Measurements from ENCODE around the gene CCDC82.

Gene CCDC82

DNA sequence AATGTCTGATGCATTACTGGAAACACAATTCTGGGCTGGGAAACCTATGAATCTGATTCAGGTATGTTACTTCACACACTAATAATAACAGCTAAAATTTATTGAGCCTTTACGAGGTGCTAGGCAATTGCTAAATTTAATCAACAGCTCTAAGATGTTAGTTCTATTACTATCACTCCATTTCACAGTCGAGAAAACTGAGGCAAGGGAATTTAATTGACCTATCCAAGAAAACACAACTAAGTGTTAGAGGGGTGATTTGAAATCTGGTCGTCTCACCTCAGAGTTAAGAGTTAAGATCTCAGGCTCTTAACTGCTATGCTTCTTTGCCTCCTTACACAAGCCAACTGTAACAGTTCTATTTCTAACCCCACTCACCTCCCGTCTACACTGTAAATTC lies 55.5 kb downstream of the CCDC82 start:
- TF ChIP-seq, protein P1, sequence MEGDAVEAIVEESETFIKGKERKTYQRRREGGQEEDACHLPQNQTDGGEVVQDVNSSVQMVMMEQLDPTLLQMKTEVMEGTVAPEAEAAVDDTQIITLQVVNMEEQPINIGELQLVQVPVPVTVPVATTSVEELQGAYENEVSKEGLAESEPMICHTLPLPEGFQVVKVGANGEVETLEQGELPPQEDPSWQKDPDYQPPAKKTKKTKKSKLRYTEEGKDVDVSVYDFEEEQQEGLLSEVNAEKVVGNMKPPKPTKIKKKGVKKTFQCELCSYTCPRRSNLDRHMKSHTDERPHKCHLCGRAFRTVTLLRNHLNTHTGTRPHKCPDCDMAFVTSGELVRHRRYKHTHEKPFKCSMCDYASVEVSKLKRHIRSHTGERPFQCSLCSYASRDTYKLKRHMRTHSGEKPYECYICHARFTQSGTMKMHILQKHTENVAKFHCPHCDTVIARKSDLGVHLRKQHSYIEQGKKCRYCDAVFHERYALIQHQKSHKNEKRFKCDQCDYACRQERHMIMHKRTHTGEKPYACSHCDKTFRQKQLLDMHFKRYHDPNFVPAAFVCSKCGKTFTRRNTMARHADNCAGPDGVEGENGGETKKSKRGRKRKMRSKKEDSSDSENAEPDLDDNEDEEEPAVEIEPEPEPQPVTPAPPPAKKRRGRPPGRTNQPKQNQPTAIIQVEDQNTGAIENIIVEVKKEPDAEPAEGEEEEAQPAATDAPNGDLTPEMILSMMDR (IDR thresholded peaks at IDR 0.05; ENCODE audit: low read depth, low read length), result no peak
- DNase-seq (ENCODE audit: extremely low read depth, low read depth), result no peak

DNA sequence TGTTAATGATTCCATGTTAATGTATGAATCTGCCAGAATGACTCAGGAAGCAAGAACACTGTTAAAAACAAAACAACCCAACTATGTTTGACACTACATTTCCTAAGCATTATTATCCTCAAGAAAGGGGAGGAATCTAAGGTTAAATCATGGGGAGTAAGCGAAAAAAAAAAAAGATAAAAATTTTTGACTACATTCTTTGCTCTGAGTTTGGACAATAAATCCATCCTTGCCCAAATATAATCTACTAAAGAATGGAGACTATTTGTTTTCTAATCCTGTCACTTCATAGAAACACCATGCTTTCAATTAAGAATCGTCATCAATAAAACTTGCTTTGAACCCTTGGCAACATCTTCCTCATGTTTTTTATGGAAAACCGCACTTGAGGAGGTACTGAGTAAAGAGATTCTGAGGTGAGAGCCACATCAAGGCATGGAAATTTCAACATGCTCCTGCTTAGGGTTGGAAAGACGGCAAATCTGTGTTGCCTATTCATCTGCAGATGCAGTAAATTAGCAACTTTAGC lies 56.5 kb downstream of the CCDC82 start:
- DNase-seq (ENCODE audit: extremely low read depth, low read depth), result no peak
- TF ChIP-seq, protein P1 (IDR thresholded peaks at IDR 0.05; ENCODE audit: low read depth, low read length), result no peak

DNA sequence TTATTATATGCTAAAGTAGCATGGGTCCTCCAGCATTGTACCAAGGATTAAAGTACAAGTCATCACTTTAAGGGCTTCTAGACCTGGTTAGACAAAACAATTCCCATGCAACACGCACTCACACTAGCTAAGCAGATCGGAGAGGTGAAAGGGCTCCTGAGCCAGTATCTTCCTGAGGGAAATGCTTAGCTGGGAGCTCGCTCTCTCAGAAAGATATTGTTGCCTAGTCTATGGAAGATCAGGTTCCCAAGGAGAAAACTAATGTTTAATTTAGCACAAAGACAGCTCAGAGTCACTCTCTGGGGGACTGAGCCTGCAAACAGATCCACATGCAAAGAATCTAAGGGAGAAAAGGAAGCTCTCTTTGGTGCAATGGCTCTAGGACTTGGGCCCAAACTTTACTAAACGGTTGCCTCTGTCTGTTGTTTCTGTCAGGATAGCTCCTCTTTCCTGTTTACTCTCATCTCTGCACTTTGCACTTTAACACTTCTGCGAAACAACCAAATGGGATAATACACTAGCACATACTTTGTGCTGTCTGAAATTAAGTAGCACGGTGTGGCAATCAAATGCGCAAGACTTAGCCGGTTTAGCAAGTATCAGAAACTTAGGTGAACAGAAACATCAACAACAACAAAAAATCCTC lies 57.5 kb downstream of the CCDC82 start:
- no peak for DNase-seq (ENCODE audit: extremely low read depth, low read depth)
- TF ChIP-seq, protein P1 (IDR thresholded peaks at IDR 0.05; ENCODE audit: low read depth, low read length), result no peak

DNA sequence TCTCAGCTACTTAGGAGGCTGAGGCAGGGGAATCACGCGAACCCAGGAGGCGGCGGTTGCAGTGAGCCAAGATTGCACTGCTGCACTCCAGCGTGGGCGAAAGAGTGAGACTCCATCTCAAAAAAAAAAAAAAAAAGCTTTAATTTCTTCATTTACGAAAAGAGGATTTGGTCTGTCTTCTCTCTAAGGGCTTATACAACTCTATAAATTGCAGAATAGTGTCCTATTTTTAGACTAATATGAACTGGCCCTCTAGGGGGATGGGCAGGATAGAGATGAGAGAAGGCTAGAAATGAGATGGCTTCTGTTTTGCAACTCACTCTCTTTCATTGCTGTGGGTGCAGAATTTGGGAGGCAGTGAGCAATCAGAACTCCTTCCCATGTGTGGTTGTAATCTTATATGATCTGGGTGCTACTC lies 58.0 kb downstream of the CCDC82 start:
- TF ChIP-seq, protein P1 (IDR thresholded peaks at IDR 0.05; ENCODE audit: low read depth, low read length), result no peak
- DNase-seq (ENCODE audit: extremely low read depth, low read depth), result no peak

DNA sequence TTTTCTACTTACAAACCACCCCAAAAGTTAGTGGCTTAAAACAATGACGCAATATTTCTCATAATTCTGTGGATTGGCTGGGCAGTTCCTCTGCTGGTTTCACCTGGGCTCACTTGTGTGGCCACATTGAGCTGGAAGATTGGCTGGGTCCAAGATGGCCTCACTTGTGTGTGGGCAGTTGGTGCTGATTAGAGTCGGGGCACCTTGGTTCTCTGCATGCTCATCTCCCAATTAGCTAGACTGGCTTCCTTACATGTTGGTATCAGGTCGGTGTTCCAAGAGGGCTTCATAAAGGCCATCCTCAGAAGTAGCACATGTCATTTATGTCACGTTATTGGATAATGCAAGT lies 59.2 kb downstream of the CCDC82 start:
- DNase-seq (ENCODE audit: extremely low read depth, low read depth), result no peak
- TF ChIP-seq, protein P1 (IDR thresholded peaks at IDR 0.05; ENCODE audit: low read depth, low read length), result no peak

DNA sequence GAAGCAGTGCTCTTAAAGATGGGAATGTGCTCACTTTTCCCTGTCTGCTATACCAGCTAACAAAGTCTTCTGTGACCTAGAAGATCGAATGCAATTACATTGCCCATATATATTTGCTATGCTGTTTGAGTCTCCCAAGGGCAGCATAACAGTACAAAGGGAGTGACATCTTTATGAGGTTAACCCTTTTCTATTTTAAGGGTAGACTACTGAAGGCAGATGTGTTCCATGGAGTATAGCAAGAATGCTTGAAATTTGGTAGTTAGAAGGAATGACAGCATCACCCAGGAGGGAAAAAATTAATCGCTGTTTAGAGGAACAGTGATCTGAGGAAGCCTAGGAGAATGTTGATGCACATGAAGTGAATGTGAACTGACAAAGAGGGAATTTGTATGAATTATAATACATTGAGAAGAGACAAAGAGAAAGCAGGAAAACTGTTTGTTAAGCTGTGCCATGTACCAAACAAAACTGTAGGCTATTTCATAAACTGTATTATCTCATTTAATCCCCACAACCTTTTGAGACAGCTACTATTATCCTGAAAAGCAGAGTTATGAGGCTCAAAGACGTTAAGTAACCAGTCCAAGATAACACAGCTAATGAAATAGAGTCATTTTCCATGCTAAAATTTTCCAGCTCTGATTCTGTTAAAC lies 59.7 kb downstream of the CCDC82 start:
- DNase-seq (ENCODE audit: extremely low read depth, low read depth), result no peak
- TF ChIP-seq, protein P1 (IDR thresholded peaks at IDR 0.05; ENCODE audit: low read depth, low read length), result no peak

DNA sequence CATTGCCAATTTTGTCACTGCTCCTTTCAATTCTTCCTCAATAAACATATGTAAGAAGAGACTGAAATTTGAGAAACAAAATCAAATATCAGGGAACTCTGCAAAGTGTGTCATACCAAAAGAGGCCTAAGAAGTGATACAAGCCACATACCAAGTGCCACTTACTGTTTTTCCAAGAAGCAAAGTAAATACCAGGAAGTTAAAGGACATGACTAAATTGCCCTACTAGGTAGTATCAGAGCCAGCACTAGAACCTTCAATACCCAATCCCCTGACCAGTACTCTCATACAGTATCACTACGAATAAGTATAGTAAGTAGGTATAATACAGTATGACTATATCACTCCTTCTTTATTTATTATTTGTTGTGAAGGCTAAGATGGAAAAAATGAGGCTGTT lies 60.3 kb downstream of the CCDC82 start:
- TF ChIP-seq, protein P1 (IDR thresholded peaks at IDR 0.05; ENCODE audit: low read depth, low read length), result no peak
- no peak for DNase-seq (ENCODE audit: extremely low read depth, low read depth)

Data from AG09319 (cell line).